ENCODE measurements around the gene SLC5A6.

DNA sequence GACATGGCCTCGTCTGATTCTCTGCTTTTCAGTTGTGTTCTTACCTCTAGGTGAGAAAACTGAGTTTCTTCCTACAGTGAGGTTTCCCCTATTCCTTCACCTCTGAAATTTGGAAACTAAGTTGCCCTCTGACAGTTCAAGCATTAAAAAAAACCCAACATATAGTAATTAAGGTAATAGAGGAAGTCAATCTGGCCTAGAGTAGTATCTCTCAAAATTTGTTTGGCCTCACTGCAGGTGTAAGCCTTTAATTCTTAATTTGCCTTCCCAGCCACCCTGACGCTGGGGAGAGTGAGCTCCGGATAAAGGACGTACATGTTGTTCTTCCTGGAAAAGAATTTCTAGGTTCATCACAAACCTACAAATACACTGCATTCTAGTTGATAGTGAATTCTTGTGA, 6.5 kb upstream of the SLC5A6 start:
- no peak for TF ChIP-seq CTCF (conservative IDR thresholded peaks at IDR 0.05)
- TF ChIP-seq ZFX (IDR thresholded peaks at IDR 0.05) = no peak
